Mesothelial cell of epicardium (in vitro differentiated cells): ENCODE results near the gene ITGA5. TPM values are rescaled to one million over a fixed set of nuclear protein-coding genes. Genes with fewer than 3 reads are reported as not detected.
A peak's percentile ranks its signal among the peaks of the same experiment; 100 is the strongest.

Experiments
- DNase-seq, 2 experiments: peaks; one replicate each; pipeline ENCODE4 v3.0.0; 2021; ENCODE audit warnings: low spot score in 2 of 2; ENCODE audit not compliant: unreplicated experiment in 2 of 2
- H3K27ac Mint-ChIP-seq: 2 replicates; pipeline ENCODE4 v1.8.0; 2021; ENCODE audit warnings: mixed read lengths
- H3K27me3 Mint-ChIP-seq: 2 replicates; pipeline ENCODE4 v1.8.0; 2021; ENCODE audit warnings: low read depth, mixed read lengths
- H3K36me3 Mint-ChIP-seq: 2 replicates; pipeline ENCODE4 v1.8.0; 2021; ENCODE audit warnings: mixed read lengths
- H3K4me1 Mint-ChIP-seq: 2 replicates; pipeline ENCODE4 v1.8.0; 2021; ENCODE audit warnings: mixed read lengths
- H3K4me3 Mint-ChIP-seq: 2 replicates; pipeline ENCODE4 v1.8.0; 2021; ENCODE audit warnings: mild to moderate bottlenecking, moderate library complexity, mixed read lengths
- H3K9me3 Mint-ChIP-seq: 2 replicates; pipeline ENCODE4 v1.8.0; 2021; ENCODE audit warnings: mixed read lengths
- CTCF ChIP-seq: fragments of 200-600 bp; sonication (generic); IDR thresholded peaks from one replicate; pipeline ENCODE4 v1.5.0; 2021; ENCODE audit warnings: antibody characterized with exemption; ENCODE audit not compliant: unreplicated experiment
- total RNA-seq: library from RNA; stranded (reverse); gene quantifications from 3 replicates; pipeline ENCODE4 v1.2.1, GENCODE V29; 2021

The ITGA5 gene
- total RNA-seq, 1 donor from 2014 or later, result 65.3 TPM

- no peak for DNase-seq
- no peak for TF ChIP-seq CTCF
- Mint-ChIP-seq H3K4me3 (no peak overlapping the region), H3K9me3 (no peaks in the 10 kb centered on the region), H3K27me3 (peaks cover 24% of the 10 kb centered on the region), H3K4me1 (peaks cover 30% of the 10 kb centered on the region), H3K27ac (peak overlapping the region; percentile 18), H3K36me3 (no peaks in the 10 kb centered on the region)
Observed at GRCh38 chr12:54426690-54427089, 7.6 kb upstream of the ITGA5 start.

- no peaks in the 10 kb centered on the region for H3K36me3 Mint-ChIP-seq
- H3K27me3 Mint-ChIP-seq, result peaks cover 26% of the 10 kb centered on the region
- no peak for TF ChIP-seq CTCF
- H3K9me3 Mint-ChIP-seq, result no peaks in the 10 kb centered on the region
- peaks cover 29% of the 10 kb centered on the region for H3K4me1 Mint-ChIP-seq
- DNase-seq, result no peak
- H3K4me3 Mint-ChIP-seq, result no peak overlapping the region
- H3K27ac Mint-ChIP-seq, result no peak overlapping the region
Observed at GRCh38 chr12:54425702-54426101, 6.6 kb upstream of the ITGA5 start.

- H3K27ac Mint-ChIP-seq, result no peak overlapping the region
- H3K4me3 Mint-ChIP-seq, result no peak overlapping the region
- no peaks in the 10 kb centered on the region for H3K36me3 Mint-ChIP-seq
- H3K27me3 Mint-ChIP-seq, result peaks cover 26% of the 10 kb centered on the region
- no peaks in the 10 kb centered on the region for H3K9me3 Mint-ChIP-seq
- peaks cover 38% of the 10 kb centered on the region for H3K4me1 Mint-ChIP-seq
- no peak for TF ChIP-seq CTCF
- DNase-seq, result no peak
Observed at GRCh38 chr12:54424224-54424623, 5.2 kb upstream of the ITGA5 start.

- Mint-ChIP-seq H3K36me3 (no peaks in the 10 kb centered on the region), H3K4me1 (peaks cover 34% of the 10 kb centered on the region), H3K9me3 (no peaks in the 10 kb centered on the region), H3K27me3 (peaks cover 26% of the 10 kb centered on the region), H3K4me3 (no peak overlapping the region), H3K27ac (no peak overlapping the region)
- TF ChIP-seq CTCF, result no peak
- DNase-seq, result no peak
Observed at GRCh38 chr12:54423816-54424150, 4.7 kb upstream of the ITGA5 start.

- Mint-ChIP-seq H3K9me3 (no peaks in the 10 kb centered on the region), H3K36me3 (no peaks in the 10 kb centered on the region), H3K4me3 (no peak overlapping the region), H3K27me3 (peaks cover 26% of the 10 kb centered on the region), H3K27ac (no peak overlapping the region), H3K4me1 (peaks cover 34% of the 10 kb centered on the region)
- TF ChIP-seq CTCF, result no peak
- DNase-seq, result no peak
Observed at GRCh38 chr12:54421879-54422250, 2.8 kb upstream of the ITGA5 start.

GRCh38 chr12:54421175-54421878, 2.3 kb upstream of the ITGA5 start:
- peaks cover 35% of the 10 kb centered on the region for H3K4me1 Mint-ChIP-seq
- H3K27me3 Mint-ChIP-seq, result peaks cover 23% of the 10 kb centered on the region
- H3K36me3 Mint-ChIP-seq, result no peaks in the 10 kb centered on the region
- H3K9me3 Mint-ChIP-seq, result no peaks in the 10 kb centered on the region
- no peak for DNase-seq
- no peak overlapping the region for H3K4me3 Mint-ChIP-seq
- peak overlapping the region; percentile 63 for H3K27ac Mint-ChIP-seq
- TF ChIP-seq CTCF, result no peak
